ENCODE results near the gene FLYWCH2.
A peak's percentile ranks its signal among the peaks of the same experiment; 100 is the strongest.

- TF ChIP-seq CTCF (IDR thresholded peaks at IDR 0.05) = peak; percentile 94 to 99 (median 97)
- TF ChIP-seq POLR2A (IDR thresholded peaks at IDR 0.05) = peak; percentile 32 to 55
Observed at GRCh38 chr16:2867987-2868789, 14.8 kb upstream of the FLYWCH2 start.

Data from Peyer's patch (tissue), 4 donors.